Smooth muscle cell (in vitro differentiated cells): ENCODE measurements around the gene ACYP2. TPM values are rescaled to one million over a fixed set of nuclear protein-coding genes. Genes with fewer than 3 reads are reported as not detected.

Experiments
- DNase-seq: peaks from one replicate; lab custom pipeline; 2025; ENCODE audit not compliant: unreplicated experiment; lab: John Stamatoyannopoulos, UW
- H2AFZ ChIP-seq: fragments of 200-600 bp; sonication (generic); 2 replicates; pipeline ENCODE4 v1.6.0; 2016; ENCODE audit warnings: antibody characterized with exemption, low read depth, mild to moderate bottlenecking
- H3F3A ChIP-seq: fragments of 200-600 bp; sonication (generic); 2 replicates; pipeline ENCODE4 v1.6.0; 2017; ENCODE audit warnings: antibody characterized with exemption, low read depth
- H3K27ac ChIP-seq: fragments of 200-600 bp; sonication (generic); 2 replicates; pipeline ENCODE4 v1.5.1; 2016; ENCODE audit warnings: low read depth, mild to moderate bottlenecking
- H3K27me3 ChIP-seq: fragments of 200-600 bp; sonication (generic); 2 replicates; pipeline ENCODE4 v1.6.1; 2016; ENCODE audit warnings: low read depth, mild to moderate bottlenecking
- H3K36me3 ChIP-seq: fragments of 200-600 bp; sonication (generic); 2 replicates; pipeline ENCODE4 v1.5.1; 2016; ENCODE audit warnings: low read depth
- H3K4me1 ChIP-seq: fragments of 200-600 bp; sonication (generic); 2 replicates; pipeline ENCODE4 v1.5.1; 2016; ENCODE audit warnings: low read depth
- H3K4me2 ChIP-seq: fragments of 200-600 bp; sonication (generic); 2 replicates; pipeline ENCODE4 v1.6.0; 2016; ENCODE audit warnings: mild to moderate bottlenecking
- H3K4me3 ChIP-seq: fragments of 200-600 bp; sonication (generic); 2 replicates; pipeline ENCODE4 v1.5.1; 2016; ENCODE audit warnings: mild to moderate bottlenecking
- H3K79me2 ChIP-seq: fragments of 200-600 bp; sonication (generic); 2 replicates; pipeline ENCODE4 v1.6.0; 2016; ENCODE audit warnings: low read depth, mild to moderate bottlenecking
- H3K9ac ChIP-seq: fragments of 200-600 bp; sonication (generic); 2 replicates; pipeline ENCODE4 v1.6.0; 2016; ENCODE audit warnings: low read depth
- H3K9me3 ChIP-seq: fragments of 200-600 bp; sonication (generic); replicated peaks from 2 replicates; pipeline ENCODE4 v1.5.1; 2016; ENCODE audit warnings: low read depth
- H4K20me1 ChIP-seq: fragments of 200-600 bp; sonication (generic); 2 replicates; pipeline ENCODE4 v1.6.0; 2016; ENCODE audit warnings: low read depth
- CTCF ChIP-seq: fragments of 200-600 bp; sonication (generic); IDR thresholded peaks from 2 replicates; pipeline ENCODE4 v1.5.1; 2017; ENCODE audit warnings: borderline replicate concordance, mild to moderate bottlenecking, antibody characterized with exemption; ENCODE audit not compliant: insufficient read depth, poor library complexity, severe bottlenecking
- WGBS: methylation state at CpG from one replicate; pipeline ENCODE4 v1.1.7; 2016; ENCODE audit warnings: low lambda C conversion rate; 5-methylcytosine and 5-hydroxymethylcytosine counted together
- polyA plus RNA-seq: library from polyadenylated mRNA; unstranded; fragments of >200 nt; fragmentation: Nextera tagmentation; extraction: Ambion mirVana; gene quantifications from 2 replicates; pipeline ENCODE4 v1.2.1, GENCODE V29; 2016
- total RNA-seq: library from RNA; depleted of rRNA; stranded (reverse); fragments of >200 nt; gene quantifications from 2 replicates; pipeline ENCODE4 v1.2.3, GENCODE V29; 2014

The ACYP2 gene
- total and polyA plus RNA-seq, 2 experiments from 2014 or later = 12.1 to 18.6 TPM

- Histone ChIP-seq H3K9me3 (no peaks in the 10 kb centered on the region), H3K4me1 (no peaks in the 10 kb centered on the region), H3K4me2 (no peak overlapping the region), H3K79me2 (no peaks in the 10 kb centered on the region), H4K20me1 (no peaks in the 10 kb centered on the region), H3K4me3 (no peak overlapping the region), H3F3A (no peaks in the 10 kb centered on the region), H3K27me3 (no peaks in the 10 kb centered on the region), H3K36me3 (no peaks in the 10 kb centered on the region), H3K27ac (no peak overlapping the region), H2AFZ (peak overlapping the region; percentile 45), H3K9ac (no peak overlapping the region)
- TF ChIP-seq CTCF = no peak
- DNase-seq = no peak
- 8% methylated on average over 2 of the region's 2 CpGs for WGBS
Observed at GRCh38 chr2:54226260-54226659, 110.8 kb downstream of the ACYP2 start.

GRCh38 chr2:54227798-54228197 lies 112.4 kb downstream of the ACYP2 start:
- H2AFZ ChIP-seq = no peak overlapping the region
- DNase-seq = no peak
- H3K4me1 ChIP-seq = no peaks in the 10 kb centered on the region
- no peaks in the 10 kb centered on the region for H3K27me3 ChIP-seq
- H3K27ac ChIP-seq = no peak overlapping the region
- H3K79me2 ChIP-seq = no peaks in the 10 kb centered on the region
- no peaks in the 10 kb centered on the region for H3F3A ChIP-seq
- no peaks in the 10 kb centered on the region for H3K36me3 ChIP-seq
- H3K9me3 ChIP-seq = no peaks in the 10 kb centered on the region
- no peak overlapping the region for H3K9ac ChIP-seq
- no peak overlapping the region for H3K4me3 ChIP-seq
- no peaks in the 10 kb centered on the region for H4K20me1 ChIP-seq
- TF ChIP-seq CTCF = no peak
- H3K4me2 ChIP-seq = no peak overlapping the region

- H4K20me1 ChIP-seq = no peaks in the 10 kb centered on the region
- H3K4me3 ChIP-seq = no peak overlapping the region
- no peaks in the 10 kb centered on the region for H3K36me3 ChIP-seq
- no peak for TF ChIP-seq CTCF
- no peaks in the 10 kb centered on the region for H3F3A ChIP-seq
- no peaks in the 10 kb centered on the region for H3K9me3 ChIP-seq
- no peaks in the 10 kb centered on the region for H3K27me3 ChIP-seq
- H3K4me2 ChIP-seq = no peak overlapping the region
- DNase-seq = no peak
- no peak overlapping the region for H2AFZ ChIP-seq
- H3K9ac ChIP-seq = no peak overlapping the region
- no peaks in the 10 kb centered on the region for H3K4me1 ChIP-seq
- WGBS = 98% methylated on average over 2 of the region's 2 CpGs
- no peak overlapping the region for H3K27ac ChIP-seq
- no peaks in the 10 kb centered on the region for H3K79me2 ChIP-seq
Observed at GRCh38 chr2:54228945-54229344, 113.5 kb downstream of the ACYP2 start.

DNA sequence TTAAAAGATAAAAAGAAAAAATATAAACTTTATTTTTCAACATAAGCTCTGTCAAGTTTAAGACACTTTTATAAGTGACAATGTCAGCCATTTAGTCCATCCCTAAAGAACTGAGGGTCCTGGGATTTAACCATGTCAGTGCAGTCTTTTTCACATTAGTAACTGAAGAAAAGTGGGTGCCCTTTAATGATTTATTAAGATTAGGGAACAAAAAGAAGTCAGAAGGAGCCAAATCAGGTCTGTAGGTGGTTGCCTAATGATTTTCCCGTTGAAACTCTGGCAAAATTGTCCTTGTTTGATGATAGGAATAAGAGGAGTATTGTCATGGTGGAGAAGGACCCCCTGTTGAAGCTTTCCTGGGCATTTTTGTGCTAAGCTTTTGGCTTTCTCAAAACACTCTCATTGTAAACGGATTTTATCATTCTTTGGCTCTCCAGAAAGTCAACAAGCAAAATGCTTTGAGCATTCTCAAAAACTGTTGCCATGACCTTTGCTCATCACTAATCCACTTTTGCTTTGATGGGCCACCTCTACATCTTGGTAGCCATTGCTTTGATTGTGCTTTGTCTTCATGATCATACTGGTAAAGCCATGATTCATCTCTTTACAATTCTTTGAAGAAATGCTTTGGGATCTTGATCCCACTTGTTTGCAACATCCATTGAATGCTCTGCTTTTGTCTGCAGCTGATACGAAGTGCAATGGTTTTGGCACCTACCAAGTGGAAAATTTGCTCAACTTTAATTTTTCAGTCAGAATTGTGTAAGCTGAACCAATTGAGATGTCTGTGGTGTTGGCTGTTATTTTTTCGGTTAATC lies 118.6 kb downstream of the ACYP2 start:
- H2AFZ ChIP-seq = no peak overlapping the region
- no peaks in the 10 kb centered on the region for H3K9me3 ChIP-seq
- no peaks in the 10 kb centered on the region for H4K20me1 ChIP-seq
- H3K9ac ChIP-seq = no peak overlapping the region
- H3K27me3 ChIP-seq = no peaks in the 10 kb centered on the region
- no peak overlapping the region for H3K4me2 ChIP-seq
- no peak for TF ChIP-seq CTCF
- H3K27ac ChIP-seq = no peak overlapping the region
- no peak overlapping the region for H3K4me3 ChIP-seq
- no peaks in the 10 kb centered on the region for H3F3A ChIP-seq
- no peaks in the 10 kb centered on the region for H3K79me2 ChIP-seq
- no peaks in the 10 kb centered on the region for H3K4me1 ChIP-seq
- DNase-seq = no peak
- WGBS = 72% methylated on average over 4 of the region's 4 CpGs
- no peaks in the 10 kb centered on the region for H3K36me3 ChIP-seq
